Right kidney (tissue), 9 donors: ENCODE data around the gene LY6G6F.

Source experiments
- DNase-seq: peaks from one replicate; pipeline ENCODE4 v3.0.0-alpha.2; 2016
- long read RNA-seq, 8 donors: transcript quantifications; one replicate each; lab custom pipeline, GENCODE V29; 2026

LY6G6F gene
- long read RNA-seq, donor 1, partial matches to known transcripts = 0 of 1 reads
- long read RNA-seq, donor 1, other reads (novel, unspliced or antisense) = 0 of 1 reads
- long read RNA-seq, donor 2 = 0 reads
- long read RNA-seq, donor 3 = 0 reads
- long read RNA-seq, donor 4 = 0 reads
- long read RNA-seq, donor 5 = 0 reads
- long read RNA-seq, donor 6 = 0 reads
- long read RNA-seq, donor 7, partial matches to known transcripts = 0 of 1 reads
- long read RNA-seq, donor 7, other reads (novel, unspliced or antisense) = 0 of 1 reads
- long read RNA-seq, donor 8 = 0 reads

DNA sequence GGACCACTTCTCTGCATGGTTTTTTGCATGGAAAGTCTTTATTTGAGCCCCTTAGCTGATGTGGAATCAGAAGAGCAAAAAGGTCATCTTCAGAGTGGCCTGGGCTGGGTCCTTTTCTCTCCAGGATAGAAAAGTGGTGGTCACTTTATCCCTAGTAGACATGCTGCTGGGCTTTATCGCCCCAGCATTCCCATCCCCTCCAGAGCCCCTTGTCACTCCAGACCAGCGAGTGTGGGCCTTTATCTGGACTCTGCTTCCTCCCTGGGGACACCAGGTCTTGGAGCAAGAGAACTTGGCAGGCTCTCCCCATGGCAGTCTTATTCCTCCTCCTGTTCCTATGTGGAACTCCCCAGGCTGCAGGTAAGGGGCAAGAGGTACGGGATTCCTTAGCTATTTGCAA, at the start of gene LY6G6F:
Gene LY6G6F (plus strand): TSS at position 268 of the 400 bp plus-strand sequence. CDS start 41 bp downstream, at position 309.
- no peak for DNase-seq

DNA sequence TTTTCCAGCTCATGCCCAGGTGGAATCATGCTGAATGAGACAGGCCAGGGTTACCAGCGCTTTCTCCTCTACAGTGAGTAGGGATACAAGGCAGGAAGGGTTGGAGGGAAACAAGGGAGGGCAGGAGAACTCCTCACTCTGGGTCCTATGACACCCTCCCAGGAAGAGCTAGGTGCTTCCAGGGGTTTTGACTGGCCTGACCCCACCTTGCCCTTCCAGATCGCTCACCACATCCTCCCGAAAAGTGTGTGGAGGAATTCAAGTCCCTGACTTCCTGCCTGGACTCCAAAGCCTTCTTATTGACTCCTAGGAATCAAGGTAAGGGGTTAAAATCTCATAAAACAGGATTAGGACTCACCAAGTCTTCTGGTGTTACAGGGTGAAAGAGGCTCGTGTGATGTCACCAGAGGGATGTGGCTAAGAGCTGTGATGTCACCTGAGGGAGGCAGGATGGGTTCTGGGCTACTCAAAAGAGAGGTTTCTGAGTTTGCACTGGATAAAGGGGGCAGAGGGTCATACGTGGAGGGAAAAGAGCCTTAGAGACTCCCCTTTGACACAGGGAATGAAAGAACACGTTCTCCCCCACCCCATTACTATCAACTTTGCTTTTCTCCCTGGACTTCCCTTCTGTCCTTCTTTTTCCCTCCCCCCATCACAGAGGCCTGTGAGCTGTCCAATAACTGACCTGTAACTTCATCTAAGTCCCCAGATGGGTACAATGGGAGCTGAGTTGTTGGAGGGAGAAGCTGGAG, 49.1 kb upstream of the LY6G6F start:
- DNase-seq = no peak

- no peak for DNase-seq
These were observed 48.4 kb upstream of the LY6G6F start for GRCh38 chr6:31658158-31658688.

DNA sequence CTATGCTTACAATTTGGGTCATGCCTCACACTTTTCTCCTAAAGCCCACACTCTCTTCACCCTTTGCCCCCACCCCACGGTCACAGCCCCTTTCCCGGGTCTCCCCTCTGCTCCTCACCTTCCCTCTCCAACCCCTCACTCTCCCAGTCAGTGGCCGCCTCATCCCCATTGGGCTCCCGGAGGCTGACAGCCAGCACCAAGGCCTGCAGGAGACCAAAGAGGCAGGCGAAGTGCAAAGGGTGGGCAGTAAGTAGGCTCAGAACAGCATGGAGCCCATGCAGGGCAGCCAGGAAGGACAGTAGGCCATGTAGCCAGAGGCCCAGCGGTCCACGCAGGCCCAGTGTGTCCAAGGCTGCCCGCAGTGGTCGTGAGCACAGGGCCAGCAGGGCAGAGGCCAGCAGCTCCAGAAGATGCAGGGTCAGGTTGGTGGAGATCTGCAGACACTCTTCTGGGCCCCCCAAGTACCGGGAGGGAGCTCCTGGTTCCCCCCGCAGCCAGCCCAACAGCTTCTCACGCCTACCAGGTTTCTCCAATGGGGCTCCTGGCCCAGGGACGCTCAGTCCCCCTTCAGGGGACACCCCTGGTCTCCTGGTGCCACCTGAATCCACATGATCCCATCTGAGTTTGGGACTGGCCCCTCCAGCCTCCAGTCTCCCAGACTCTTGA, 47.5 kb upstream of the LY6G6F start:
- no peak for DNase-seq

GRCh38 chr6:31659649-31660380, 46.9 kb upstream of the LY6G6F start:
- peak; percentile 28 for DNase-seq

DNA sequence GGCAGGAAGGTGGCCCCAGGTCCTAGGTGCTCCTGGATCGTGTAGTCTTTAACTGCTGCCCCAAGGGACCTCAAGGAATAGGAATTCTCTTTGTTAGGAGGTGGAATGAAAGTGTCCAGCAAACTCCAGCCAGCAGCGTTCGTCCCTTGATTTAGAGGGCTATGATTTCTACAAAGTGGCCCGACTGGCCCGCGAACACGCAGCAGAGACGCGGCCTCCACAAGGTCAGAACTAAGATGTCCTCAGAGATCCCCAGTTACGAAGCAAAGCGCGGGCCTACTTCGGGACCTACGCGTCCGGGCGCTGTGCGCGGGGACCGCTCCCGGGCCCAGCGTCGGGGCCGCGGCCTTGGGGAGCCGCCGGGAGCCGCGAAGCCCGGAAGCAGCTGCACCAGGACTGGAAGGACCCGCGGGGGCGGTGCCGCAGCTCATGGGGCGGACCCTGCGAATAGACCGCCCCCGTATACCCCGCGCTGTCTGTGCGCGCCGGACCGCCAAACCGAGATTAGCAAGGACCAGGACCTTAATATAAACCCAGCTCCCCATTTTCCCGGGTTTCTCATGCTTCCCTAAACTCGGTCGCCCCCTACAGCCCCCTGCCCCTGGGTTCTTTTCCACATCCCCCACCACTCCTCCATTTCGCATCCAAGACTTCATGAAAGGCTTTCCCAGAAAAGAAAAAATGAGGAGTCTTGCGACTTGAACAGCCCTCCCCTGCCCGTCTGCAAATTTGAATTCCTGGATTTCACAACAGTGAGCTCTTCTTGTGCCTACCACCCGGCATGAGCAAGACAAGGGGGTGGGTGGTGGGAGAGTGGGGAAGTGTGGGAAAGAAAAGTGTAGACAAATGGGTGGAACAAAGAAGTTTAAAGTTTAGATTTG, 46.0 kb upstream of the LY6G6F start, which contains the start of gene C6orf47:
Gene C6orf47 (minus strand): TSS at position 398 of the 881 bp plus-strand sequence. CDS start 831 bp downstream, outside the sequence.
- DNase-seq = peak; percentile 82

DNA sequence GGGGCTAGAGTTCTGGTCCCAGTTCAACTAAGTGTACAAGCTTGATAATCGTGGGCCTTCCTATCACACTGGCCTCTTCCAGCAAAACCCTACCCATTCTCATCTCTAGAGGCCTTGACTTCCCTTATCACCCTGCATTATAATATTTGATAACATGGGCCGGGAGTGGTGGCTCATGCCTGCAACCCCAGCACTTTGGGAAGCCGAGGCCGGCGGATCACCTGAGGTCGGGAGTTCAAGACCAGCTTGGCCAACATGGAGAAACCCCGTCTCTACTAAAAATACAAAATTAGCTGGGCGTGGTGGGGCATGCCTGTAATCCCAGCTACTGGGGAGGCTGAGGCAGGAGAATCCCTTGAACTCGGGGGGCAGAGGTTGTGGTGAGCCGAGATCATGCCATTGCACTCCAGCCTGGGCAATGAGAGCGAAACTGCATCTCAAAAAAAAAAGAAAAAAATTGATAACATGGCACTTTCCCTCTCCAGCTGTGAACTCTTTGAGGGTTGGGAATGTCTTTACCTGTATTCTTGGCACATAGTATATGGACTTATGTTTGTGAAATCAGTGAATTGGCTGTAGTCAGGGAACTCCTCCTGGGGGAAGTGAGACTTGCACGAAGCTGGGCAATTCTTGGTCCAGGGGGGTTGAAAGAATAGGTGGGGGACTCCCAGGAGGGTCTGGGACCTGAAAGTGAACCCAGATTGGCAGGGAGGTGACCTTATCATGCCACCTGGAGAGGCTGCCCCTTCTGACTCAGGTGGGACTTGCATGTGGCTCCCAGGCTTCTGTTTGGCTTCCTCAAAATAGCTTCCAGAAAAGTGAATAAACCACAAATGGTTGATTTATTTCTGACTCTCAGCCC, 45.2 kb upstream of the LY6G6F start:
- no peak for DNase-seq

GRCh38 chr6:31662124-31662723, 44.4 kb upstream of the LY6G6F start:
- no peak for DNase-seq

DNA sequence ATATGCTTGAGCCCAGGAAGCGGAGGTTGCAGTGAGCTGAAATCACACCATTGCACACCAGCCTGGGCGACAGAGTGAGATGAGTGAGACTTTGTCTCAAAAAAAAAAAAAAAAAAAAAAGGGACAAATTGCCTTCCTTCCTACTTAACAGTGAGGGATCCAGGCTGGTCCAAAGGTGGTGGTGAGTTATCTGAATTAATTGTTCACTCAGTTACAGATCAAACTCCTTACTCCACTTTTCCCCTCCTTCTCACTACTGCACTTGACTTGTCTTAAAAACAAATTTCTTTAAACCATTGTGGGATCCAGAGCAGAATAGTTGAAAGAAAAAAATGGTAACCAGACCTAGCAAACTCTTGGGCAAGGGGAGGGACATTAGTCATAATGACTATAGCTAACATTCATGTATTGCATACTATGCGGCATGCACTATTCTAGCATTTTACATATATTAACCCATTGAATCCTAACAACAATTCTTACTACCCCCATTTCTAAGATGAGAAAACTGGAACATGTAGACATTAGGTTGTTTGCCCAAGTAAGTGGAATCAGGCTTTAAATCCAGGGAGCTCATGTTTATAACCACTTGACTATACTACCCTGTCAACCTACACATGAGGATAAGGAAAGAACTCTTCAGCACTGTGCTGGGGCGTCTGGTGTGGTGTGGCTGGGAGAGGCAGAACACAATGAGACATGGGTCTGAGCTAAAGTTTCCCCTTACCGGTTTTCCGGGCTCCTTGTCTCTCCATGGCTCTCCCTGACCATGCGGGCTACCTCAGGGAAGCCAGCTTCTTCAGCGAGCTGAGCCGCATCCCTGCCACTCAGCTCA, 43.3 kb upstream of the LY6G6F start:
- DNase-seq = no peak

DNA sequence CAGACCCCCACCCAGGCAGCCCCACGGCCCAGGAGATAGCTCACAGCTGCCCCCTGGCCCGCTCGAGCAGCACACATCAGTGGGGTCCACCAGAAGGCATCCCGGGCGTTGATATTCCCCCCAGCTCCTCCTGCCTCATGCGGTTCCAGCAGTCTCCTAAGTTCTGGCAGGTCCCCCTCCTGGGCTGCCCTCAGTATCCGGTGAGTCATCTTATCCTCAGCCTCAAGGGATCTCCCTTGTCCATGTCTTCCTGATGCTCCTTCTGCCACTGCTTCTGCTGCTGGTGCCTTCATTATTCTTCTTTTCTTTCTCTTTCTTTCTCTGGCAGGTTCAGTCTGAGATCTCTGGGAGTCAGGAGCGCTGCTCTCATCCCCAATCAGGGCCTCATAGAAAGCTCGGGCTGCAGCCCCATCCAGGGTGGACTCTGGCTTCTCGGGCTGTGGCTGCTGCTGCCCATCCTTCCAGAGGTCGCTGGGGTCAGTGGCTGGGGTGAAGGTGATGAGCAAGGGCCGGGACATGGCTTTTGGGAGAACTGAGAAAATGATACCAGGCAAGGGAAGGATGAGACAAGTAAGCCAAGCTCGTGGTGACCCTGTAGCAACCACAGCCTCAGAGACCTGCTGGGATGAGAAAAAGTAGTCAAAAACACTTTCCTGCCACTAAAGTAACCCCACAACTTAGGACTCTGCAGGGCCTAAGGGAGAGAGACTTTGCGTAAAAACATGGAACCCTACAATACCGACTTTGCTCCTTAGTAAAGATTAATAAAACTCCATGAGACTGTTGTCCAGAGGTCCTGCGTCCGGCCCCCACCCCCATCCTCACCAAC, 42.5 kb upstream of the LY6G6F start:
- no peak for DNase-seq

DNA sequence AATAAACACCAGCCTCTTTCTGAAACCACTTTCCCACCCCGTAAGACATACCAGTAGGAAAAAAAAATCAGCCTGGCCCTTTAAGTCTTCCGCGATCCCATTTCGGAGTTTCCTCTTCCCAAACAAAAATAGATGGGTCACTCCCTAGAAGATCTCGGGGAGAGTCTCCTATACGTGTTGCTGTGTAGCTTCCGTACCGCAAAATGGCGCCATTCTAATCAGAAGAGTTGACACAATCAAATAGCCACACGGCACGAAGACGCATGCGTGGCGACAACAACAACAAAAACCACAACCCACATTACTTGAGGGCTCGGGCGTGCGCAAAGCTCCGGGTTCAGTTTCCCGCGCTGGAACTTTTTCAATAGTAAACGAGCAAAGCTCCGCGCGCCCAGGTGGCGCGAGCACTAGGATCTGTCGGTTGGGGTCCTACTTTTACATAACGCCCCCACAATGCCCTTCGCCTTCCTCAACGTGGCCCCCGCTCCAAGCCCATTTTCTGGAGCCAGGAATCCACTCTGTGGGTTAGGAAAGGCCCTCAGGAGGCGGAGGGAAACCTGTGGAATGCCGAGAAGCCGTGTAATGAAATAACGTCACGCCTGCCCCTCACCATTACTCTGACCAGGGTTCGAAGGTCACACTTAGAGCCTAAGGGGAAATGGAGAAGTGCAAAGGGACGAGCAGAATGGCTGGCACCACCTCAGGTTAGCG, 41.7 kb upstream of the LY6G6F start, which contains the start of gene GPANK1:
Gene GPANK1 (minus strand): TSS at position 208 of the 711 bp plus-strand sequence. CDS start 519 bp downstream, outside the sequence.
- peak; percentile 87 for DNase-seq

DNA sequence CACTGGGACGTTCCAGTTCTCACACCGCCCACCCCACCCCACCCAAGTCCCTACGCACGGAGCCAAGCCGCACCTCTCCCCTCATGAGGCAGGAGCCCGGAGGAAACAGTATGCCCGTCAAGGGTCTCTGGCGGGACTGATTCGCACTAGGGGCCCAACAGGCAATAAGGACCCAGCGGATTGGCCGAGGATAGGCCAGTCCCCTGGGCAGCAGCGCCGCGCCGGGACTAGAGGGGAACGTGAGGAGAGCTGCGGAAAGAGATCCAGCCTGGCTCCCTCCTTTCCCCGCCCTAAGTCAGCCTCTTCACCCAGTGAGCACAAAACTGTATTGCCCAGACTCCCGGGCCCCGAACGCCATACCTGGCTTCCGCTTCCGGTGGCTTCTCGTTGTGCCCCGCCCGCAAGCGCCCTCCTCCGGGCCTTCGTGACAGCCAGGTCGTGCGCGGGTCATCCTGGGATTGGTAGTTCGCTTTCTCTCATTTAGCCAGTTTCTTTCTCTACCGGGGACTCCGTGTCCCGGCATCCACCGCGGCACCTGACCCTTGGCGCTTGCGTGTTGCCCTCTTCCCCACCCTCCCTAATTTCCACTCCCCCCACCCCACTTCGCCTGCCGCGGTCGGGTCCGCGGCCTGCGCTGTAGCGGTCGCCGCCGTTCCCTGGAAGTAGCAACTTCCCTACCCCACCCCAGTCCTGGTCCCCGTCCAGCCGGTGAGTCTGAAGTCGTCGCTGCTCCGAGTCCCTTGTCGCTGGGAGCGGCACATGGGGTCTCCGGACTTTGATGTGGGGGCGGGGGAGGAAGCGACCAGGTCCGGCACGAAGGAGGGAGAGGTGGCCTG, 40.9 kb upstream of the LY6G6F start, which contains the start of gene CSNK2B:
Gene CSNK2B (plus strand): TSS at position 580 of the 836 bp plus-strand sequence. CDS start 752 bp downstream, outside the sequence.
- DNase-seq = peak; percentile 92

GRCh38 chr6:31666337-31666965, 40.2 kb upstream of the LY6G6F start:
- peak; percentile 14 for DNase-seq

DNA sequence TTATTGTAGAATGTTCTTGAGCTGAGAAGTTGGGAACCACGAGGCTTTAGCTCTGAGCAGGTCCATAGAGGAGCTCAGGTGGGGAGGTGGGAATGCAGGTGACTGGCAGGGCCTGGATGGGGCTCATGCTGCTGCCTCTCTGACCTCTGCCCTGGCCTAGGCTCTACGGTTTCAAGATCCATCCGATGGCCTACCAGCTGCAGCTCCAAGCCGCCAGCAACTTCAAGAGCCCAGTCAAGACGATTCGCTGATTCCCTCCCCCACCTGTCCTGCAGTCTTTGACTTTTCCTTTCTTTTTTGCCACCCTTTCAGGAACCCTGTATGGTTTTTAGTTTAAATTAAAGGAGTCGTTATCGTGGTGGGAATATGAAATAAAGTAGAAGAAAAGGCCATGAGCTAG, 37.0 kb upstream of the LY6G6F start, which contains the start of gene LY6G5B:
Gene LY6G5B (plus strand): TSS at position 301 of the 400 bp plus-strand sequence. CDS start 975 bp downstream, outside the sequence.
- no peak for DNase-seq

DNA sequence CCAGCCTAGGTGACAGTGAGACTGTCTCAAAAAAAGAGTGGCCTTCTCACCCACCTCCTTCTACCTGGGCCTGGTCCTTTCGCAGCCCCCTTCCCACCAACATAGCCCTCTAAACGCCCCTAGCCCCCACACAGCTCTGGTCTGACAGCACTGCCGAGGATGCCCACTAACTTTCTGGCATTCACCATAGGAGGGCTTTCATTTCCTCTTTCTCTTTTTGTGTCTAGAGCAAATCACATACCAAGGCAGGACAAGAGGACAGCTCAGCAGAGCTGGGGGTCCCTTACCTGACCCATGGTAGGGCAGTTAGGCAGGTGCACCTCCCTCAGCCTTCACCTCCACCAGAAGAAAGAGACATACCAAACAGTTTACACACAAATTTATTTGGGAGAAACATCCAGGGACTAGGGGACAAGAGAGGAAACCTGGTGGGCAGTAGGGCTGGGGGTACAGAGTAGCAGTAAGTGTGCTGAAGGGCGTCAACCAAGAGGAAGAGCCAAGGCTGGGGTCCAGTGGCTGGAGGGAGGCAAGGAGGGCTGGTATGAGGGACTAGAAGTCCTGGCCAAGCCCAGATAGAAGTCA, 30.3 kb upstream of the LY6G6F start:
- no peak for DNase-seq
